BE2C (cell line): ENCODE data around the gene ABLIM1.

Experiments
- DNase-seq: peaks from one replicate; pipeline ENCODE4 v3.0.0-alpha.2; 2020
- H3K27me3 ChIP-seq: fragments of 250-450 bp; sonication (Bioruptor Pico); 2 replicates; pipeline ENCODE4 v1.5.1; 2020; ENCODE audit warnings: mild to moderate bottlenecking
- H3K36me3 ChIP-seq: fragments of 250-450 bp; sonication (Bioruptor Pico); 2 replicates; pipeline ENCODE4 v1.5.1; 2020; ENCODE audit warnings: mild to moderate bottlenecking
- H3K4me1 ChIP-seq: fragments of 250-450 bp; sonication (Bioruptor Pico); 2 replicates; pipeline ENCODE4 v1.5.1; 2020
- H3K4me3 ChIP-seq: 2 replicates; pipeline ENCODE4 v1.5.1; 2011; ENCODE audit warnings: low read depth, low read length
- H3K9me3 ChIP-seq: fragments of 250-450 bp; sonication (Bioruptor Pico); 2 replicates; pipeline ENCODE4 v1.5.1; 2020
- TF ChIP-seq, protein P1 (sequence below): IDR thresholded peaks from 2 replicates; pipeline ENCODE4 v1.5.1; 2012; ENCODE audit warnings: mild to moderate bottlenecking, low read depth, low read length

ABLIM1 gene

DNA sequence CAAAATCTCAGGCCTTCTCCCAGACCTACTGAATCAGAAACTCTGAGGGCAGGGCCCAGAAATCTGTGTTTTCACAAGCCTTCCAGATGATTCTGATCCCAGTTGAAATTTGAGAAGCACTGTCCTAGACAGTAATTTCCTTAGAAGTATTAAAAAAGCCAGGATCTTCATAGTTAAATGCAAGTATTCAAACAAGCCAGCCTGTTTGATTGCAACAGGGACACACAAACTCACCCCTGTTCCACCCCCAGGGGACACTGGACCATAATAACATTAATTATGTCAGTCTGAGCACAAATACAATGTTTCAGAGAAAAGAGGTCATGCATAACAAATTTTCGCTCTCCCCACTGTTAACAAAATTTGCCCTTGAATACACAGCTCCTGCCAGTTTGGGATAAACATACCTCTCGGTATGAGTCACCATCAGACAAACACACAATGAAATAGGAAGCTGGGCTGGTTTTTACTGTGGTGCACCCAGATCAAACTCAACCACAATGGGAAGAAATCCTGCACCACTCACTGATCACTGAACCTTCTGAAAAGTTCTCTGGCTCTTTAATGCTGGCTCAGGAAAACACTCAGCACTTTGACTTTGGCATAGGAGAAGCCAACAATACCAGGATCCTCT, 34.3 kb downstream of the ABLIM1 start:
- Histone ChIP-seq H3K36me3 (peaks cover 2% of the 10 kb centered on the region; the same call in 1 of the 2 replicates), H3K4me1 (peaks cover 4% of the 10 kb centered on the region; the same call in 1 of the 2 replicates), H3K4me3 (no peak overlapping the region), H3K27me3 (no peaks in the 10 kb centered on the region), H3K9me3 (no peaks in the 10 kb centered on the region)
- TF ChIP-seq, protein P1, sequence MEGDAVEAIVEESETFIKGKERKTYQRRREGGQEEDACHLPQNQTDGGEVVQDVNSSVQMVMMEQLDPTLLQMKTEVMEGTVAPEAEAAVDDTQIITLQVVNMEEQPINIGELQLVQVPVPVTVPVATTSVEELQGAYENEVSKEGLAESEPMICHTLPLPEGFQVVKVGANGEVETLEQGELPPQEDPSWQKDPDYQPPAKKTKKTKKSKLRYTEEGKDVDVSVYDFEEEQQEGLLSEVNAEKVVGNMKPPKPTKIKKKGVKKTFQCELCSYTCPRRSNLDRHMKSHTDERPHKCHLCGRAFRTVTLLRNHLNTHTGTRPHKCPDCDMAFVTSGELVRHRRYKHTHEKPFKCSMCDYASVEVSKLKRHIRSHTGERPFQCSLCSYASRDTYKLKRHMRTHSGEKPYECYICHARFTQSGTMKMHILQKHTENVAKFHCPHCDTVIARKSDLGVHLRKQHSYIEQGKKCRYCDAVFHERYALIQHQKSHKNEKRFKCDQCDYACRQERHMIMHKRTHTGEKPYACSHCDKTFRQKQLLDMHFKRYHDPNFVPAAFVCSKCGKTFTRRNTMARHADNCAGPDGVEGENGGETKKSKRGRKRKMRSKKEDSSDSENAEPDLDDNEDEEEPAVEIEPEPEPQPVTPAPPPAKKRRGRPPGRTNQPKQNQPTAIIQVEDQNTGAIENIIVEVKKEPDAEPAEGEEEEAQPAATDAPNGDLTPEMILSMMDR = no peak
- DNase-seq = no peak

GRCh38 chr10:114623155-114623554, 34.9 kb downstream of the ABLIM1 start:
- TF ChIP-seq, protein P1 = no peak
- Histone ChIP-seq H3K9me3 (no peaks in the 10 kb centered on the region), H3K36me3 (peaks cover 2% of the 10 kb centered on the region; the same call in 1 of the 2 replicates), H3K27me3 (no peaks in the 10 kb centered on the region), H3K4me1 (peaks cover 4% of the 10 kb centered on the region; the same call in 1 of the 2 replicates), H3K4me3 (no peak overlapping the region)
- no peak for DNase-seq

DNA sequence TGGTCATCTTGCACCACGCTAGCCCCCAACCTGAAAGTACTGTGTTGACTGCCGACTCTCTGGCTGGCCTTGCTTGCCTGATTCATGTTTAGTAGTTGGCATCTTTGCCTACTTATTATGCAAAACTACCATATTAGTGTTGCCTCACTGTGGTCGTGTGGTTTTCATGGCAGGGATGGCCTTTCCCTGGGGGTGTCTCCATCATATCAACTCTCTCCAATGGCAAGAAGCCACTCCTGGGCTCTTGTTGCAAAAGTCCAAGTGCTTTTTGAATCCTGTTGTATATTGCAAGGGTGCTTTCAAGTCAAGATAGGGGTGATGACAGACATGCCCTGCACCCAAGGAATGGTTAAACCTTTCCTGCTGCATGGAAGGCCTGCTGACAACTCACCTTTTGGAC, 39.4 kb downstream of the ABLIM1 start:
- Histone ChIP-seq H3K27me3 (no peaks in the 10 kb centered on the region), H3K4me1 (peaks cover 2% of the 10 kb centered on the region; the same call in 1 of the 2 replicates), H3K36me3 (no peaks in the 10 kb centered on the region), H3K9me3 (no peaks in the 10 kb centered on the region), H3K4me3 (no peak overlapping the region)
- TF ChIP-seq, protein P1 = no peak
- no peak for DNase-seq

GRCh38 chr10:114616516-114616915, 41.6 kb downstream of the ABLIM1 start:
- TF ChIP-seq, protein P1 = no peak
- no peaks in the 10 kb centered on the region for H3K9me3 ChIP-seq
- H3K36me3 ChIP-seq = no peaks in the 10 kb centered on the region
- H3K27me3 ChIP-seq = no peaks in the 10 kb centered on the region
- H3K4me1 ChIP-seq = no peaks in the 10 kb centered on the region
- no peak for DNase-seq
- no peak overlapping the region for H3K4me3 ChIP-seq

DNA sequence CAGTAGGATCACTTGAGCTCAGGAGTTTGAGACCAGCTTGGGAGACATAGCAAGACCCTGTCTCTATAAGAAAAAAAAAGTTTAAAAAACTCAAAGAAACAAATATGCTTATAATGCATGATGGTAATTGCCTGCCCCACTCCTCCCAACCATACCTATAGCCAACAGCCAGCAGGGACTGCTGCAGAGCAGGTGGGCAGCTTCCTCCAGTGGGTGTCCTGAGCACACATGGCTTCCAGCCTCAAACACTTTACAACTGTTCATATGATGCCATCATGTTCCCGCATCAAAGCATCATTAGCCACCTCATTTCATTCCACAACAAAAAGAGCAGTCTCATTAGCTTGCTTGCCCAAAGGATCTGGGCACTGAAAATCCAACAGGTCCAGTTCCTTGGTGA, 42.0 kb downstream of the ABLIM1 start:
- Histone ChIP-seq H3K36me3 (no peaks in the 10 kb centered on the region), H3K4me3 (no peak overlapping the region), H3K27me3 (no peaks in the 10 kb centered on the region), H3K9me3 (no peaks in the 10 kb centered on the region), H3K4me1 (no peaks in the 10 kb centered on the region)
- TF ChIP-seq, protein P1 = no peak
- DNase-seq = no peak

GRCh38 chr10:114615600-114616007, 42.5 kb downstream of the ABLIM1 start:
- Histone ChIP-seq H3K36me3 (no peaks in the 10 kb centered on the region), H3K9me3 (no peaks in the 10 kb centered on the region), H3K27me3 (no peaks in the 10 kb centered on the region), H3K4me3 (no peak overlapping the region), H3K4me1 (no peaks in the 10 kb centered on the region)
- no peak for DNase-seq
- TF ChIP-seq, protein P1 = no peak
